Measurements from ENCODE around the gene RDH13. TPM values are rescaled to one million over a fixed set of nuclear protein-coding genes. Genes with fewer than 3 reads are reported as not detected.

RDH13 gene, protein sequence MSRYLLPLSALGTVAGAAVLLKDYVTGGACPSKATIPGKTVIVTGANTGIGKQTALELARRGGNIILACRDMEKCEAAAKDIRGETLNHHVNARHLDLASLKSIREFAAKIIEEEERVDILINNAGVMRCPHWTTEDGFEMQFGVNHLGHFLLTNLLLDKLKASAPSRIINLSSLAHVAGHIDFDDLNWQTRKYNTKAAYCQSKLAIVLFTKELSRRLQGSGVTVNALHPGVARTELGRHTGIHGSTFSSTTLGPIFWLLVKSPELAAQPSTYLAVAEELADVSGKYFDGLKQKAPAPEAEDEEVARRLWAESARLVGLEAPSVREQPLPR
- 11.0 and 13.8 TPM in 2 replicates for total RNA-seq

DNA sequence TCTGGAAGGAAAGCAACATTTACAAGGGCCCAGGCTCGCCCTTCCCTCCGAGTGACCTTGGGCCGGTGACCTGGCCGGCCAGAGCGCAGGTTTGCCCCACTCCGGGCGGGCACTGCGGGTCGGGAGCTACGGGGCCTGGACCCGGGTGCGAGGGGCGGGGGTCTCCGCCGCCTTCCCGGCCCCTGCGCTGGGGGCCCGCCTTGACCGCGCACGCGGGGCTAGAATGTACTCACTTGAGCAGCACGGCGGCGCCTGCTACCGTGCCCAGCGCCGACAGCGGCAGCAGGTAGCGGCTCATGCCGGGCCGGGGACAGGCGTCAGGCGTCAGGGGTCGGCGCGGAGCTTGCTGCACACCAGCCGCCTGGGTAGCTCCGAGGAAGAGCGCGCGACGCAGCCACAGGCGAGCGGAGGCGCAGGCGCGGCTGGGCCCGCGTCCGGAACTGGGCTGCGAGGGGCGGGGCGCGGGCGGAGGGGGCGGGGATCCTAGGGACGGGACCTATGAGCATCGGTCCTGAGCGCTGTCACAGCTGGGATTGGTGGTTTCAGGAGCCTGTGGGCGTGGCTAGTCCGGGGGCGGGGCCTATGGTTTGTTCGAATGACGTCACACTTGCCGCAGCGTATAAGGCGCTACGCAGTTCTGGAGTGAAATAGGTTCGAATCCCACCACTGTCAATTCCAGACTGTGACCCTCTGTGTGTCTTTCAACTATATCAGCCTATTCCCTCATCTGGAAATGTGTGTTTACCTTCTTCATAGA is at the start of gene RDH13:
RDH13 (minus strand) TSS at position 414 of the 757 bp plus-strand sequence; CDS start at position 298, 116 bp downstream.

DNA sequence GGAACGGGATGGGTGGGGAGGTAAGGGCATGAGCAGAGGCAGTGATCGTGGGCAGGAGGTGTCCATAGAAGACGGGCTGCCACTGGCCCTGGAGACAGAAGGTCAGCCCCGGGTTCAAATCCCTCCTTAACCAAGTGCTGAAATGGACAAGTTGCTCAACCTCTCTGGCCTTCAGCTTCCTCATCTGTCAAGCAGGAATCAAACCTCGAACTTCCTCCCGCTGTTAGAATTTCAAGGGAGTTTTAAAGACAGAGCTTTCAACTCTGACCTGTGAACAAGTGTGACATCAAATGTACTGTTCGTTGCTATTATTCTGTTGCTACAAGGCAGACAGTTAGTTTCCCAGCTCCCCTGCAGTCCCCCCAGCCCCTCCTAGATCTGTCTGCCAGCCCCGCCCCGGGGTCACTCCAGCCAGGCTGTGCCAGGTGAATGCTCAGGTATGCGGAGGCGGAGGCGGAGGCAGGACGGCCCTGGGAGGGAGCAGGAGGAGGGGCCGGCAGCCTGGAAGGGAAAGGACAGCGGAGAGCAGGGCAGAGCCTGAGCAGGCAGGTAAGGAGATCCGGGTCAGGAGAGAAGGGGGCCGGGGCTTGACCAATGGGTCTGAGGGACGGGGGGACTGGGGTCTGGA is 12.5 kb upstream of the RDH13 start, which contains the start of gene EPS8L1:
EPS8L1 (plus strand) TSS at position 499 of the 628 bp plus-strand sequence. CDS start 576 bp downstream, outside the sequence.

Other genes with a start within 250 kb of the RDH13 start
- gene KIR3DL1, start 246.7 kb downstream of the RDH13 start, total RNA-seq: not detected in 2 replicates
- not detected in 2 replicates for gene KIR2DS4, start 230.5 kb downstream of the RDH13 start, total RNA-seq
- not detected in 2 replicates for gene KIR3DL2, start 212.7 kb downstream of the RDH13 start, total RNA-seq
- not detected in 2 replicates for gene FCAR, start 188.9 kb downstream of the RDH13 start, total RNA-seq
- gene NCR1, start 157.0 kb downstream of the RDH13 start, total RNA-seq: not detected in 2 replicates
- not detected in 2 replicates for gene NLRP7, start 115.6 kb downstream of the RDH13 start, total RNA-seq
- gene NLRP2, start 96.8 kb downstream of the RDH13 start, total RNA-seq: not detected in 2 replicates
- gene GP6, start 24.9 kb downstream of the RDH13 start, total RNA-seq: not detected in 2 replicates
- gene EPS8L1, start 12.7 kb upstream of the RDH13 start, total RNA-seq: 1.2 and 12.1 TPM in 2 replicates
- gene PPP1R12C, start 54.5 kb upstream of the RDH13 start, total RNA-seq: 51.2 and 74.1 TPM in 2 replicates
- gene TNNT1, start 86.1 kb upstream of the RDH13 start, total RNA-seq: 6.2 and 6.3 TPM in 2 replicates
- not detected in 2 replicates for gene TNNI3, start 94.6 kb upstream of the RDH13 start, total RNA-seq
- gene DNAAF3, start 103.5 kb upstream of the RDH13 start, total RNA-seq: 0.71 TPM in 1 of 2 replicates, not detected in the other
- gene SYT5, start 117.1 kb upstream of the RDH13 start, total RNA-seq: 0.29 TPM in 1 of 2 replicates, not detected in the other
- gene PTPRH, start 146.4 kb upstream of the RDH13 start, total RNA-seq: 6.9 and 14.5 TPM in 2 replicates
- gene TMEM86B, start 165.6 kb upstream of the RDH13 start, total RNA-seq: 0.86 and 1.8 TPM in 2 replicates
- 31.7 and 45.6 TPM in 2 replicates for gene PPP6R1, start 195.9 kb upstream of the RDH13 start, total RNA-seq
- 70.7 and 106 TPM in 2 replicates for gene HSPBP1, start 217.0 kb upstream of the RDH13 start, total RNA-seq
- gene BRSK1, start 220.8 kb upstream of the RDH13 start, total RNA-seq: 4.3 and 9.0 TPM in 2 replicates